Fibroblast of skin of back (primary cell): ENCODE results near the gene KLHDC8A.
"Not testable (repeated sequence)": the region's sequence is repeated elsewhere in the genome, so short reads cannot be mapped to it uniquely, and the experiment has no call there.

Experiments
- DNase-seq: peaks from one replicate; pipeline ENCODE4 v3.0.0-alpha.2; 2013

The KLHDC8A gene

DNA sequence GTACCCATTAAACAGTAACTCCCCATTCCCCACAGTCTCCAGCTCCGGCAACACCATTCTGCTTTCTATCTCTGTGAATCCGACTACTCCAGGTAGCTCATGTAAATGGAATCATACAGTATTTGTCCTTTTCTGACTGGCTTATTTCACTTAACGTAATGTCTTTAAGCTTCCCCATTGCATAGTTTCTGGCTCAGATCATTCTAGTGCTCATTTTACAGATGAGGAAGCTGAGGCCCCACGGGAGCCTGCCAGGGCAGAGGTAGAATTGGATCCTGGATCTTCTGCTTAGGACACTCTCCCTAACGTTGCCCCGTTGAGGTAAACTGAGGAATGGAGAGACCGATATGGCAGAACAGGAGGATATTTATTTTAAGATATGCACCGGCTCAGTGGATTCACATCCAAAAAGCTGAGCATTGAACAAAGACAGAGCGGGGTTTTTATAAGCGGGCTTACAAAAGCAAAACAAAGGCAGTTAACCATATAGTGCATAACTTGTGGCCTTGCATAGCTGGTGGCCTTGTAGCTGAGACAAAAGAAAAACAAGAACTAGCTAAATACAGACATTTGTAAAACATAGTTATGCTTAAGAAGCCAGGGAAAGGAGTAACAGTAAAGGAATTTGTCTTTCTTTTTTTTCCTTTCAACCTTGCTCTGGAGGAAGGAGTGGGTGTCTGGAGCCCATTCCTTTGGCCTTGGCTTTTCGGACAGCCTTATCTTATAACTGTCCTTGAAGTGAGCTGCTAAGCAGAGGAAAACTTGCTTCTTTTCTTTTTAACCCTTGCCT lies 15.3 kb upstream of the KLHDC8A start:
- peak; percentile 92 for DNase-seq

DNA sequence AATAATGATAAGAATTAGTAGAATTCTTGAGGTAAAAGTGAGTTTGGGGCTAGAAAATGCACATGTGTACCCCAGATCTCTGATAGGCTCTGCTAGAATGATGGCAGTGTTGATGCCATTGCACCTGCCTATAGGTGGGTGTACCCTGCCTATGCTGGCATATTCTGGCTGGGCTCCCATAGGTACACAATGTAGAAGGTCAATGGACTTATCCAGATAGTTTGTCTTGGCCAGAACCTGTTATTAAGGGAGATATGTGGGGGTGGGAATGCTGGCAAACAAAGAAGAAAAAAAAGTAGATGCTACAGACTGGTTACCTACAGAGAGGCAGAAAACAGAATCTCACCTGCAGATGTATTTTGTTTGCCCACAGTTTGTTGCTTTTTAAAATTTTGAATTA lies 14.1 kb upstream of the KLHDC8A start:
- DNase-seq: no peak

GRCh38 chr1:205369701-205370123 lies 13.0 kb upstream of the KLHDC8A start:
- DNase-seq: no peak

DNA sequence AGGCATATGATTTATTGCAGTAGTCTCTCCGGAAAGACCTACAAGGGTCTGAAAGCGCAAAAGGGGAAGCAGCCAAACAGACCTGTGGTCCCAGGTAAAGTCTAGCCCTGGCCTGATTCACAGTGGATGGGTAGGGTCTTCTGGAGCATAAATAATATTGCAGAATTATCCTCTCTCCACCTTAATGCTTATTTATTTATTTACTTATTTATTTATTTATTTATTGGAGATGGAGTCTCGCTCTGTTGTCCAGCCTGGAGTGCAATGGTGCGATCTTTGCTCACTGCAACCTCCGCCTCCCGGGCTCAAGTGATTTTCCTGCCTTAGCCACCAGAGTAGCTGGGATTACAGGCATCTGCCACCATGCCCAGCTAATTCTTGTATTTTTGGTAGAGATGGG lies 11.8 kb upstream of the KLHDC8A start:
- no peak for DNase-seq

GRCh38 chr1:205365945-205366463 lies 9.3 kb upstream of the KLHDC8A start:
- no peak for DNase-seq

DNA sequence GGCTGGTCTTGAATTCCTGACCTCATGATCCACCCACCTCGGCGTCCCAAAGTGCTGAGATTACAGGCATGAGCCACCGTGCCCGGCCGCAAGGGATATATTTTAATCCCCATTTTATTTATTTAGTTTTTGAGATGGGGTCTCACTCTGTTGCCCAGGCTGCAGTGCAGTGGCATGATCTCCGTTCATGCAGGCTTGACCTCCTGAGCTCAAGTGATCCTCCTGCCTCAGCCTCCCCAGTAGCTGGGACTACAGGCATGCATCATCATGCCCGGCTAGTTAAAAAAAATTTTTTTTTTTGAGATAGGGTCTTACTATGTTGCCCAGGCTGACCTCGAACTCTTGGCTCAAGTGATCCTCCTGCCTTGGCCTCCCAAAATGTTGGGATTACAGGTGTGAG lies 8.4 kb upstream of the KLHDC8A start:
- DNase-seq: not testable (repeated sequence)

- no peak for DNase-seq
Measured at GRCh38 chr1:205360891-205361290, 4.2 kb upstream of the KLHDC8A start.

DNA sequence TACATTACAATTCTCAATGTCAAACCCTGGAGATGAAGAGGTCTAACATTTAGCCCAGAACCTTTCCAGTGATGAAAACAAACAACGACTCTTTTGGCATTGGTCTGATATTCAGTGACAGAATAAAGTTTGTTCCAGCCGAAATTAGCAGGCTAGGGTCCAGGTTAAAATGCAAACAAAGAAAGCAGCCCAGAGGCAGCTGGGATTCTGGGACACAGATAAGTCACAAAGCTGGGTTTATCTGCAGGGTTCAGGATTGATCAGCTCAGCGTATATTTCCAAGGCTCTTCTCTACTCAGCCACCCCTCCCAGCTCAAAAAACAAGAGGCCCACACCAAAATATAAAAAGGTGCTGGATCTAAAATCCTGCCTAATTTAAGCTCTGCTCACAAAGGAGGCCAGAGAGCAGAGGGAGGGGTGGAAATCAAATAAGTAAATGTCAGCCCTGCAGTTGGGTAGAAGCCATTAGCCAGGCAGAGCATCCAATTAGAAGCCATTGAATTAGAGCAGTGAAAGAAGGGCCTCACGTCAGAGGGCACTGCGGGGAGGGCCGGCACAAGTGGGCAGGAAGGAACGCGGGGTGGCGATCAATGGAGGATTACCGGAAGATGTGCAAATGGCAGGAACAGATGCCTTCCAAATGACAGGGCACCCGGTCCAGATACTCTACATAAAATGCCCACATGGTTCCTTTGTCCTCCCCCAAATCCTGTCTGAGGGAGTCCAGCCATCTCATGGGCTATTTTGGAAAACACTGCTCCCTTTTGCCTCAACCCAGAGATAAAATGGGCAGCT lies 3.2 kb upstream of the KLHDC8A start:
- DNase-seq: no peak

DNA sequence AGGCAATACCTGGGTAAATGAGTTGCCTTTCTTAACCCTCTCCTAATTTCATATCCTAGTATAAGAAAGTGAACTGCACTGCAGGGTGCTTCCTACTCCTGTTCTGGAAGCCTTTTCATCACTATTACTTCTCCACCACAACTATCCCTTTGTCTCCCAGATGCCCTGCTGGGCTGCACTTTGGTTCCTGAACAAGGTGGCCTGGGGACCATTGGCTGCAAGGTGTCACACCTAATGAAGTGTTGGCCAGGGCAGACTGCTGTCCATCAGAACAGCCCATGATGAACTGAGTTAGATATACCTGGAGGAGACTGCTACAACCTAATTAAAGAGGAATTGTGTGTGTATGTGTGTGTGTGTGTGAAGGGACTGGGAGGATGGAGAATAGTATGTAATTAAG lies 1.9 kb upstream of the KLHDC8A start:
- DNase-seq: no peak

- DNase-seq: no peak
Measured at GRCh38 chr1:205357567-205357966, 845 bp upstream of the KLHDC8A start.

DNA sequence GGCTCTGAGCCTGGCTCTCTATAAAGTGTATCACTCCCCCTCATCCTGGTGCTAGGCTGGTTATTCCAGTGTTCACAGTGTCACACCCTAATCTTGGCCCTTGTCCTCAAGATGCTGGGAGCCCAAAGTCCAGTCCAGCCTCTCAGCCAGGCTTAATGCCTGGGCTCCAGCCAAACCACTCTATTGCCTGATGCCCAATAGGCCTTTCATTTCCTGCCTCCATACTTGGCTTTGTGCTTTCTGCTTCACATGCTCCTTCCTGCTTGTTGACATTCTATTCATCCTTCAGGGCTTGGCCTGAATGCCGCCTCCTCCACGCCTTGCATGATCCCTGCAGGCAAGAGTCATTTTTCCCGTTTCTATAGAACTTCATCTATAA lies 1.7 kb downstream of the KLHDC8A start:
- no peak for DNase-seq

- DNase-seq: peak; percentile 71
Measured at GRCh38 chr1:205354259-205355074, 2.3 kb downstream of the KLHDC8A start.

- DNase-seq: no peak
Measured at GRCh38 chr1:205353612-205354011, 3.1 kb downstream of the KLHDC8A start.

GRCh38 chr1:205353191-205353590 lies 3.5 kb downstream of the KLHDC8A start:
- DNase-seq: no peak

GRCh38 chr1:205351984-205352713 lies 4.6 kb downstream of the KLHDC8A start:
- DNase-seq: peak; percentile 23

DNA sequence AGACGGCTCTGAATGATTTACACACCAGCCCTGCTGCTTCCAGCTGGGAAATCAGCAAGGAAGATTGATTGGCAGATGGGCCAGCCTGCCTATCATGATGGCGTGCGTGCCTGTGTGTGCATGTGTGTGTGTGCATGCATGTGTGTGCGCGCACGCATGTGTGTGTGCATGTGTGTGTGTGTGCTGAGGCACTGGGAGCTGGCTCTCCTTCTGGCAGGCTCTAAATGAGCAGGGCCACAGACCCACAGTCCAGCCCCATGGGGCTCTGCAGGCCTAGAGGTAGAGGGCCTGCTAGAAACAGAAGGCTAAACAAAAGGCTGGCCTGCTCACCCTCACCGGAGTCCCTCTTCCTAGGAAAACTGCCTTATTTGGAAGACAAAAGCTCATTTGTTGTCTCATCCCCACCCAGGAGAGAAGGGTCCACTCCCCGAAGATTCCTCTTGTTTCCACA lies 6.0 kb downstream of the KLHDC8A start:
- no peak for DNase-seq

DNA sequence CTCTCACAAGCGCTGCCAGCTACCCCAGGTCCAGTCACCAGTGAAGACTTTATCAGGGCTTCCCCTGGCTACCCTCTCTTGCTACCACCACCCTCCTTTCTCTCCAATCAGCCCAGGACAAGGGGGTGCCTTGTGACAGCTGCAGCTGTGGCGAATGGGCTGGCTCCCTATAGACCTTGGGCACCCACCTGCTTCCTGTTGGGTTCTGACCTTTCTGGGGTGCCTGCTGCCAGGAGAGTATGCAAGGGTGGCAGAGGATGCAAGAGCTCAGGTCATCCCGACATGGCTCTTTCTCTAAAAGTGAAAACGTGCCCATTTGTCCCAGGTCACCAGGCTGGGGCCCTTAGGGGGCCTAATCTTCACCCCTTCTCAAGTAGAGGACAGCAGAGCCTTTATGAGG lies 6.6 kb downstream of the KLHDC8A start:
- no peak for DNase-seq

DNA sequence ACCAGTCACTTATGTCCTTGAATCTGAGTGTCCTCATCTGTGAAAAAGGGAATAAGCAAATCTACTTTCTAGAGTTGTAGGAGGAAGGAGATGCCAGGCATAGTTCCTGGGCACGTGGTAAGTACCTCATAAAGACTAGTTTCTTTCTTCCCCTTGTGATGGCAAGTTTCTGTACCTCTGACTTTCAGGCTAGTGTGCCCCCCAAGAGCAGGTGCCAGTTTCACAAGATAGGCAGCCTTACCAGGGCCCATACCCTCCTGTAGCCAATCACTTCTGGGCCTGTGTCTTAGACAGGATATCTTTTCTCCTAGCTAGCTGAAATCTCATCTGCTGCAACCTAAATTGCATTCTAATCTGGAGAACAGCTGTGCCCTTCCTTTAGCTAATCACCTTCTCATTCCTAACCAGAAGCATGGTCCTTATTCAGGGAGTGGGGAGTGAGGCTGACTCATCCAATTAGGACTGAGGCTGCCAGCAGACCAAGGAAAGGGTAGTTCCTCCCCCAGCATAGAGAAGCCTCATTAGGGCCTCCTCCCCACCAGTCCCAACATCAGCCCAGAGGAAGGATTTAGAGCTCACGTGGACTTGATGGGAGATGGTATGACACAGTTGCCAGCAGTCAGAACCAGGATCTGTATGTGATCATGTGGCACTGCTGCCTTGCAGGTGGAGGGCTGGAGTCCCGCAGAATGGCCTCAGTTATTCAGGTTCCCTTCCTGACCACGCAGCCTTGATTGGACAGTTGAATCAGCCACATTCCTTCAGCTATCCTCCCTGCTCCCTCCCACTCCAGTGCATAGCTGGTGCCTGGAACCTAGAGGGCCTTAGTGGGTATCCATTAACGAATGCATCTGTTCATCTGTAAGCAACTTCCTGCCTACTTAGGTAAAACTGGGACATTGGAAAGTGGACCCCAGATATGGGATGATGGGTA lies 7.9 kb downstream of the KLHDC8A start:
- no peak for DNase-seq

GRCh38 chr1:205346956-205347574 lies 9.7 kb downstream of the KLHDC8A start:
- no peak for DNase-seq

DNA sequence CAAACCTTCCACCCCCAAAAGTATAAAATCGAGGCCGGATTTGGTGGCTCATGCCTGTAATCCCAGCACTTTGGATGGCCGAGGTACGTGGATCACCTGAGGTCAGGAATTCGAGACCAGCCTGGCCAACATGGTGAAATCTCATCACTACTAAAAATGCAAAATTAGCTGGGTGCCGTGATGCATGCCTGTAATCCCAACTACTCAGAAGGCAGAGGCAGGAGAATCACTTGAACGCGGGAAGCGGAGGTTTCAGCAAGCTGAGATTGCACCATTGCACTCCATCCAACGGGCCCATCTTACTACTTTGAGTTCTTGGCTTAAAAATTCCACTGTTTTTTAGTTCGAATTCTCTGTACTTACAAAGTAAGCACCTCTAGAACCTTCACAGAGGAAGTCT lies 11.0 kb downstream of the KLHDC8A start:
- no peak for DNase-seq
